Activated CD8-positive, alpha-beta memory T cell treated with anti-CD3 and anti-CD28 coated beads, Interleukin-2, amount 50 U/mL, for 24 hours (primary cell): ENCODE measurements around the gene CIB2.
A peak's percentile ranks its signal among the peaks of the same experiment; 100 is the strongest.

Source experiments
- DNase-seq: peaks from one replicate; pipeline ENCODE4 v3.0.0-alpha.2; 2020; ENCODE audit errors: extremely low read depth

The CIB2 gene

DNA sequence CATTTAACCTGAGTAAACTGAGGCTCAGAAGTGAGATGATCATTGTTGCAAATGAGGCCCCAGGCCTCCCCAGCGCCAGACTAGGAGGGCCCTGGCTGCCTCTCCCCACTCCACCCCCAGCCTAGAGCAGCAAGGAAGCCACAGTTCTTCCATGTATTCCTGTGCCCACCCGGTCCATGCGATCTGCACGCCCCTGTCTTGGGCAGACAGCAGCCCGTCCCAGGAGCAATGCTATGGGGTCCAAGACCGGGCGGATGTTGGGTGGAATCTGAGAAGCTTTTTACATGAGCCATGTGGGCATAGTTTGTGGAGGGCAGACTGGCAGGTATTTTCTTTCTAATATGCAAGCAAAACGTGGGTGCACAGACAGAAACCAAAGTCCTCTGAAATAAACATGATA lies 23.8 kb downstream of the CIB2 start:
- no peak for DNase-seq

GRCh38 chr15:78105476-78106241 lies 25.6 kb downstream of the CIB2 start:
- no peak for DNase-seq

DNA sequence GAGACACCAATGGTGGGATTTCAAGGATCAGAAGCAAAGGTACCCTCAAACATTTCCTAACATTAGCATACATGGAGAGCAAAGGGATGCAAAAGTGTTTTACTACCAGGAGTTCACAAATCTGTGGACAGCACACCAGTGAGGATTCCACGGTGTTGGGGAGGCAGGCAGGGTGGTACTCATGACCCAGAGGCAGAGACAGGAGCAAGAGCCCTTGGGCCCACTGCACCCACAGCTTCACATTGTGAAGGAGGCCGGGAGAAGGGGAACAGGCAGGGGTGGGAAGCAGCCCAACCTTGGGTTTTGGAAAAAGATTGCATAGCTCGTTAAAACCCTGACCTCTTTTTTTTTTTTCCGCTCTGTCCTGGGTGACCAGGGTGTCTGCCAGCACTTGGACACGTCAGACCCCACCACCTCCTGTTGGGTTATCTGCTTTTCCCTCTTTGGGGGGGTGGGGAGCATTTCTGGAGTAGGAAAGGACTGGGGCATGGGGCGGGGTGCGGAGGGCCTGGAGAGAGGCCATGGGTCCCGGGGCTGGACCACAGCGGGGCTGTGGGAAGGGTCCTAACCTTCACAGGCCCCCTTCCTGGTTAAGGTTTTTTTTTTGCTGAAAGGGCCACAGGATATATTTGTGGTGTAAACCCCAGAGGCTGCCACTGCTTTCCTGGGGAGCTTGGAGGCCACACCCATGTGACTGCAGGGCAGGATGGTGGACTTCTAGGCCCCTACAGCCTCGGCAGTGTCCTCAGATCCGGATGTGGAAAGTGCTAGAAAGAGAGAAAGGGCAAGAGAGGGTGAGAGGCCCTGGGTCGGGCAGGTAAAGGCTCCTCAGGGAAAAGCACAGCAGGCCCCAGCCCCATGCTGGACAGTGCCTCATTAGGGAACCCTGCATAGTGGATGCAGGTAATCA lies 26.4 kb downstream of the CIB2 start:
- no peak for DNase-seq

GRCh38 chr15:78104119-78104479 lies 27.1 kb downstream of the CIB2 start:
- DNase-seq = no peak

GRCh38 chr15:78103406-78104118 lies 27.7 kb downstream of the CIB2 start:
- DNase-seq = peak; percentile 32

DNA sequence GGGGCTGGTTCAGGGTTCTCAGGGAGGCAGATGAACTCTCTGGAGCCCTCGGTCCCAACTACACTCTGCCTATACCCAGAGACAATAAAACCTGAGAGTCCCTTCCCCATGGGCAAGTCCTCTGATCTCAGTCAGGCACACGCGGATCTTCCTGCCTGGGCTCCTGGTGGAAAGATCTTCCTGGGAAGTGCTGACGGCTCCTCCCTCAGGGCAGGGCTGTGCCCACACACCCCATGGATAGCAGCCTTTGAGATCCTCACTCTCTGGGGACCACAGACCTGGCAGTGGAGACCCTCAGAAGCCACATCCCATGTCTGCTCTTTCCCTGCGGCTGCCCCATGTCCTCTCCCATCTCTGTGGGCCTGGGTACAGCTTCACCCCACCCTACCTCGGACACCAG lies 28.5 kb downstream of the CIB2 start:
- DNase-seq = no peak

DNA sequence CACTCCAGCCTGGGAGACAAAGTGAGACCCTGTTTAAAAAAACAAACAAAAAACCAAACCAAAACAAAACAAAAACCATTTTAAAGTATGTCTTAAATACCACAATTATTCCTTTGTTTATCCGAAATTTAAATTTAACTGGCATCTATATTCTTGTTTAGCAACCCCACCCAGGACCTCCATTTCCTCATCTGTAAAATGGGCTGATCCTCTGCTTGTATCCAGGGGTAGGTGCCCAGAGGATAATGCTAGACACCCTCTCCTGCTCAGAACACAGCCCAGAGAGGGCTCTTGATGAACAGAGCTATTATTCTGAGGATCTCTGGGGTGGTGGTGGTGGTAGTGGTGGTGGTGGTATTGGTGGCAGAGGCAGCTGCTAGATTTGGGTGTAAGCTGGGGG lies 29.0 kb downstream of the CIB2 start:
- no peak for DNase-seq

DNA sequence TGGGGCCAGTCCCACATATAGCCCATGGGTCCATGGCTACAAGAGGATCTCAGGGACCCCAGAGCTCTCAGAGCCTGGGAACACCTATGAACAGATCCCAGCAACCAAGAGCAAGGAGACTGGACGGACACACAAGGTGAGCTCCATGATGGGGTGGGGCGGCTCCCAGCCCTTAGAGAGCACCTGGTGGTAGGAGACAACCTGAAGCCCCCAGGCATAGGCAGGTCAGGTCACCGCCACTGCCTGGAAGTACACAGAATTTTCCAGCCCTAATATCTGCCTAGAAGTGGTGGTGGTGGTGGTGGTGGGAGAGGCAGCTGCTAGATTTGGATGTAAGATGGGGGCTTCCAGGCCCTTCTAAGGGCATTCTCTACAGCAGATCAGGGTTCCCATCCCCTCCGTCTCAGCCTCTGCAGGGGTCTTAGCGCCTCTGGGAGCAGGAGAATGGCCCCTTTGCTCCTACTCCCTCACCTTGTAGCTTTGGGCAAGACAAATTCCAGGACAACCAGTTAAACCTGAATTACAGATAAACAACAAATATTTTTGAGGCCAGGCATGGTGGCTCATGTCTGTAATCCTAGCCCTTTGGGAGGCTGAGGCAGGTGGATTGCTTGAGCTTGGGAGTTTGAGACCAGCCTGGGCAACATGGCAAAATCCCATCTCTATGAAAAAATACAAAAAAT lies 29.7 kb downstream of the CIB2 start:
- DNase-seq = no peak

- no peak for DNase-seq
Observed at GRCh38 chr15:78100886-78101285, 30.4 kb downstream of the CIB2 start.

- DNase-seq = no peak
Observed at GRCh38 chr15:78098131-78098755, 33.0 kb downstream of the CIB2 start.

- DNase-seq = no peak
Observed at GRCh38 chr15:78097667-78098066, 33.6 kb downstream of the CIB2 start.

GRCh38 chr15:78093242-78094020 lies 37.8 kb downstream of the CIB2 start:
- no peak for DNase-seq

GRCh38 chr15:78092261-78093041 lies 38.8 kb downstream of the CIB2 start, which contains the start of gene SH2D7:
TSS of gene SH2D7 (plus strand) at chr15:78092561. CDS start at chr15:78092585, 24 bp downstream.
- DNase-seq = no peak

DNA sequence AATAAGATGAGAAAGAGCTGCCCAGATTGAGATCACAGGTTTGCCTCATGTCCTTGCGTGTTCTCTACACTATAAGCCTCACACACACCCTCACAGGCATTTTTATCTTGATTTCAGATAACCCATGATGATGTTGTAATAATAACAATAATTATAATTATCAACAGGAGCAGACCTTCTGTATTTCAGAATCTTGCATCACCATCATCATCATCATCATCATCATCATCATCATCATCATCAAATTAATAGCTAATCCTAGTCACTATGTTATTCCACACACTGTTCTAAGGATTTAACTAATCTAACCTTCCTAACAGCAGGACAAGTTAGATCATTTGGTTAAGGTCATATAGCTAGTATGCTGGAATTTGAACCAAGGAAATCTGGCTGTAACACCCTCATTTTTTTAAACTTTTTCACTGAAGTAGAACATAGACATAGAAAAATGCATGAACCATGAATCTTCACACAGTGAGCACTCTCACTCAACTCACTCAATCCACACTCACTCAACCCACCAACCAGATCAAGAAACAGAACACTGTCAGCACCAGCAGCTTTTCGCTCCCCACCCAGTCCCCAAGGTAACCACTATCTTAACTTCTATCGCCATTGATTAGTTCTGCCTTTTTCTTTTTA lies 40.7 kb downstream of the CIB2 start:
- DNase-seq = no peak

DNA sequence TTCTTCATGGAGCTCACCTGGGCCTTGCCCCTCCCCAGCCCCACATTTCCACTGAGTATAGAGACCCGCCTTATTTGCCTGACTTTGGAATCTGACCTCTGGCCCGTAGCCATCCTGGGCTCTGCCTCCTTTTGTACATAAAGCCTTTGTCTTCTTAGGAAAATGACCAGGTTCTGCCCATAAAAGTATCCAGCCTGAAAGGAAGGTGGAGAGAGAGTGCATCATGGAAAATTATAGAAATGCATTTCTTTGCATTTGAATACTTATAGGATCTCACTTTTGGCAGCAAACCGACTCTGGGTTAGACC lies 42.5 kb downstream of the CIB2 start:
- no peak for DNase-seq

- DNase-seq = no peak
Observed at GRCh38 chr15:78087951-78088772, 43.1 kb downstream of the CIB2 start.

GRCh38 chr15:78085928-78086327 lies 45.3 kb downstream of the CIB2 start:
- no peak for DNase-seq

GRCh38 chr15:78084449-78084750 lies 46.8 kb downstream of the CIB2 start:
- DNase-seq = no peak
